A549 treated with Mapracorat at 1 μM for 4 hours (cell line): ENCODE results near the gene CATSPER1. TPM values are rescaled to one million over a fixed set of nuclear protein-coding genes. Genes with fewer than 3 reads are reported as not detected.

ENCODE experiments used
- total RNA-seq: library from RNA; stranded (reverse); fragments of 200-300 nt; extraction: Qiagen RNA extraction; gene quantifications from 5 replicates; pipeline ENCODE4 v1.2.3, GENCODE V29; 2022

CATSPER1 gene
- 1.2 to 2.2 TPM (median 1.7 TPM) in 5 replicates for total RNA-seq

GRCh38 chr11:66026017-66026529, at the start of gene CATSPER1:
CATSPER1 (minus strand) TSS chr11:66026479; CDS start chr11:66026379, 100 bp downstream.

DNA sequence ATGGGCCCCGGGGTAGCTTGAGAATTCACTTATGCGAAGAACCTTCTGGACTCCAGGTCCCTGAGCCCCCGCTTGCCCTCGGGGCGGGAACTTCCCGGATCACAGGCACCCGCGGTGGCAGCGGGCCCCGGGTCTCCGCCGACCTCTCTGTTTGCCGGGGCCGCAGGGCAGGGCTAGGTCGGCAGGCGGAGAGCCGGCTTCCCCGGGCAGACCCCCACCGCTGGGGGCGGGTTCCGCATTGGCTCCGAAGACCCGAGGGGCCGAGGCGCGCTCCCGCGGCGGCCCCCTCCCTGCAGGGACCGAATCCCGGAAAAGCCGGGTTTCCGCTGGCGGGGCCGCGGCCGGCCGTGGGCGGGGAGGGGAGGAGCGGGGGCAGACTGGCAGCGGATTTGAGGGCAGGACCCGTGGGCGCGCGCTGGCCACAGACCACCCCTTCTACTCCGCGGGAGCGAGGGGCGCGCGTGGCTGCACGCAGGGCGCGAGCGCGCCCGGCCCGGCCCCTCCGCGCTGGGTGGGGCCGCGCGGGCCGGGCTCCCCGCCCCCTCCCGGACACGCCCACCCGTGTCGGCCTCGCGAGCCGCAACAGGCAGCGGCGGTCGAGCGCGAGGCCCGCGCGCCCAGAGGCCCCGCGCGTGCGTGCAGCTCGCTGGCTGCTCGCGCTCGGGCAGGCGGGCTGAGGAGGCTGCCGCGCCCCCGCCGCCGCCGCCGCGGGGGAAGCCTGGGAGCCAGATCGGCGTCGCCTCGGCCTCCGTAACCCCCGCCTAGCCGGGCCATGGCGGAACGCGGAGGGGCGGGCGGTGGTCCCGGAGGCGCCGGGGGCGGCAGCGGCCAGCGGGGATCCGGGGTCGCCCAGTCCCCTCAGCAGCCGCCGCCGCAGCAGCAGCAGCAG, 43.7 kb upstream of the CATSPER1 start, which contains the start of gene PACS1:
TSS of gene PACS1 (plus strand) at position 558 of the 889 bp plus-strand sequence. CDS start at position 773, 215 bp downstream.

DNA sequence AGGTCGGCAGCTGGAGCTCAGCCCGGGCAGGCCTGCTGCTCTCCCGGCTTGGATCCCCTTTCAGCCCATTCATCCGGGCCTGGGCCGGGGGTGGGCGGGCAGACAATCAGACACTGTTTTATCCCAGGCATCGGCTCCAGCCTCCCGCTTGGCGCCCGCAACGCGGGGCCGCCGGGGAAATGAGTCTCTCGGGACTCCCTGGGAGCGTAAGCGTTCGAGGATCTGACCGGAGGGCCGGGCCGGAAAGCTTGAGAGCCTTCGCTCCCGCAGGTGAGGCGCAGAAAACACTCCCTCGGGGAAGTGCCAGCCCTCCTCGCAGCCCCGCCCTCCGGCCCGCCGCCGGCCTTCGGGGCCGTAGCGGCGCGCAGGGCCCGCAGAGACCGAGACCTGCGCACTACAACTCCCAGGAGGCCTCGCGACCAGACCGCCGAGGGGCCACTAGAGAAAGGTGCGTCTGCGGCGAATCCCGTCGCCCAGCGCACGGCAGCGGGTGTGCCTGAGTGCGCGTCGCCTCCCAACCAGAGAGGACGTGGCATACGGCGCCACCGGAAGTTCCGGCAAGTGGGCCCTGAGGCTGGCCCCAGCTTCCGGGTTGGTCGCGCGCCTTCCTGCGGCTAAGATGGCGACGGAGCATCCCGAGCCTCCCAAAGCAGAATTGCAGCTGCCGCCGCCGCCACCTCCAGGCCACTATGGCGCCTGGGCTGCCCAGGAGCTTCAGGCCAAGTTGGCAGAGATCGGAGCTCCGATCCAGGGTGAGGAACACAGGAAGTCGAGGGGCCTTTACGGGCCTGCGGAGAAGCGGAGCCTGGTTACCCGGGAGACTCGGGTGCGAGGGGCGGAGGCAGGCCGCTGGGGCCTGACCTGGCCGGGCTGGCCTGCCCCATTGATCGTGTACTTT, 25.7 kb upstream of the CATSPER1 start, which contains the start of gene SF3B2:
TSS of gene SF3B2 (plus strand) at position 599 of the 898 bp plus-strand sequence. CDS start at position 620, 21 bp downstream.

DNA sequence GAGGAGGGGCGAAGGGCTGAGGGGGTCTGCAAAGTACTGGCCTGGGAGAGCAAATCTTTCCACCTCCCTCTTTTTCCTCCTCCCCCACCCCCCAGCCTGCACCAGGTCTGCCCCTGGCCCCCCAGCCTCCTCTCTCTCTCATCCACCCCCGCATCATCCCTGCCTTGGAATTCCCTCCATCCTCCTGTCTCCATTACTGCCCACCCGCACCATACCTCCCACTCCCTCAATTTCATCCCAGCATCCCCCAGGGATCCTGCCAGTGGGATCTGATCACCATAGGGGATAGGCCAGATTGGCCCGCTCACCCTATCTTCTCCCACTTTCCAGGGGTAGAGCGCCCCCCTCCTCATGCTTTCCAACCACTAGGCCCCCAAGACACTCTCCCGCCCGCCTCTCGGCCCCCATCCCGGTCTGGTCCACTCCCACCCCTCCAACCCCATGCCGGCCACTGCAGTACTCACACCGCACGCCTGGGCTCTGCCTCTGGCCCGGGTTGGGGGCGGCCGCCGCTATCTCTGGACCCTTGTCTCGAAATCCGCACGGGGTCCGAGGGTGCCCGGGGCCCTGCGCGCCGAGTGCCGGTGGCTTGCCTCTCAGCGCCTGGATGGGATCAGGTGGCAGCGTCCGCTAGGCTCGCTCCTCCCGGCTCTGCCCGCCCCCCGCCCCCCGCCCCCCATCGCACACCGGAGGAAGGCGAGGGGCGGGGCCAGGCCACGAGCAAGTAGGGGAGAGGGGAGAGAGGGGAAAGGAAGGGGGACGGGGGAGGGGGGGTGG, 22.5 kb upstream of the CATSPER1 start, which contains the start of gene GAL3ST3:
TSS of gene GAL3ST3 (minus strand) at position 615 of the 777 bp plus-strand sequence. CDS start 3,746 bp downstream, outside the sequence.

GRCh38 chr11:66011785-66012303, 14.4 kb downstream of the CATSPER1 start, which contains the start of gene CST6:
CST6 (plus strand) TSS chr11:66012008; CDS start chr11:66012045, 37 bp downstream.

DNA sequence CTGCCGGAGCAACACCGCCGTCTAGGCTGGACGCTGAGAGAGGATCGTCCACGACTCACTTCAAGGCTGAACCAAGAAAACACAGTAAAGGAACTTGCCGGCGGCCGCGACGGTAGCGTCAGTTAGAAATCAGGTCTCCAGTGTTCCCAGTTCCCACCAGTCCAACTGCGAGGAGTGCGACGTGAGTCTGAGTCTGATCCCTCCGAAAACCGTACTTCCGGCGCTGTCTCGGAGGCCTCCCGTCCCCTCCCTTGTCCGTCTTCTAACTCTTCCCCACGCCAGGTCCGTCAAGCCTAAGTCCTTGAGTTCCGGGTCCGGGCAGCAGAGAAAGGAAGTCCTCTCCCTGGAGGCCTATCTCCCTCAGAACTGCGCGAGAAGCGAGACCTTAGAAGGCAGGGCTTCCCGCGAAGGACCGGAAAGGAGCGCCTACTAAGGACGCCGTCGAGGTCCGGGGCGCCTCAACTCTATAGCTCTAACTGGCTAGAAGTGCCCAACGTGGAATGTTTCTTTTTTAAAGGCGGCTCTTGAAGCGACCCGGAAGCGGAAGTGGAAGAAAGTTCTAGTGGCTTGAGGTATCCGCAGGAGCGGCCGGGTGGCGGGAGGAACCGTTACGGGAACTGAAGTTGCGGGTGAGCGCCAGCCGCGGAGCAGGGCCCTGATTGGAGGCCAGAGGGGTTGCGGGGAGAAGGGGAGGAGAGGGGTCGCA, 24.2 kb downstream of the CATSPER1 start, which contains the start of the genes BANF1 and EIF1AD:
TSS of gene BANF1 (plus strand) at position 562 of the 706 bp plus-strand sequence. CDS start 748 bp downstream, outside the sequence.
TSS of gene EIF1AD (minus strand) at position 216 of the 706 bp plus-strand sequence. CDS start 1,768 bp downstream, outside the sequence.

Other genes starting within 250 kb of the CATSPER1 start
- 7.6 to 12.1 TPM (median 12.1 TPM) in 5 replicates for gene AP5B1, start 245.5 kb downstream of the CATSPER1 start, total RNA-seq
- gene OVOL1, start 239.4 kb downstream of the CATSPER1 start, total RNA-seq: 0.07 to 0.08 TPM in 2 of 5 replicates, not detected in the others
- gene SNX32, start 192.5 kb downstream of the CATSPER1 start, total RNA-seq: 0.09 TPM in 1 of 5 replicates, not detected in the others
- 2,078 to 2,355 TPM (median 2,242 TPM) in 5 replicates for gene CFL1, start 168.3 kb downstream of the CATSPER1 start, total RNA-seq
- 26.7 to 36.3 TPM (median 33.7 TPM) in 5 replicates for gene MUS81, start 166.0 kb downstream of the CATSPER1 start, total RNA-seq
- 0.52 to 1.2 TPM (median 0.99 TPM) in 5 replicates for gene EFEMP2, start 153.7 kb downstream of the CATSPER1 start, total RNA-seq
- 0.11 TPM in 1 of 5 replicates, not detected in the others for gene CTSW, start 146.6 kb downstream of the CATSPER1 start, total RNA-seq
- gene FIBP, start 138.0 kb downstream of the CATSPER1 start, total RNA-seq: 73.6 to 86.8 TPM (median 84.7 TPM) in 5 replicates
- gene CCDC85B, start 135.8 kb downstream of the CATSPER1 start, total RNA-seq: 22.2 to 49.0 TPM (median 44.4 TPM) in 5 replicates
- gene FOSL1, start 126.1 kb downstream of the CATSPER1 start, total RNA-seq: 122 to 190 TPM (median 138 TPM) in 5 replicates
- gene C11orf68, start 107.4 kb downstream of the CATSPER1 start, total RNA-seq: 32.8 to 52.7 TPM (median 45.5 TPM) in 5 replicates
- 171 to 273 TPM (median 214 TPM) in 5 replicates for gene DRAP1, start 107.1 kb downstream of the CATSPER1 start, total RNA-seq
- gene TSGA10IP, start 81.0 kb downstream of the CATSPER1 start, total RNA-seq: not detected in 5 replicates
- 46.4 to 64.2 TPM (median 56.3 TPM) in 5 replicates for gene SART1, start 64.7 kb downstream of the CATSPER1 start, total RNA-seq
- gene EIF1AD, start 24.3 kb downstream of the CATSPER1 start, total RNA-seq: 38.1 to 40.8 TPM (median 39.6 TPM) in 5 replicates
- 377 to 509 TPM (median 484 TPM) in 5 replicates for gene BANF1, start 24.0 kb downstream of the CATSPER1 start, total RNA-seq
- not detected in 5 replicates for gene CST6, start 14.5 kb downstream of the CATSPER1 start, total RNA-seq
- gene GAL3ST3, start 22.7 kb upstream of the CATSPER1 start, total RNA-seq: not detected in 5 replicates
- 169 to 179 TPM (median 172 TPM) in 5 replicates for gene SF3B2, start 25.9 kb upstream of the CATSPER1 start, total RNA-seq
- gene PACS1, start 43.8 kb upstream of the CATSPER1 start, total RNA-seq: 58.3 to 88.8 TPM (median 77.4 TPM) in 5 replicates
- gene KLC2, start 231.2 kb upstream of the CATSPER1 start, total RNA-seq: 35.5 to 49.9 TPM (median 45.3 TPM) in 5 replicates
- gene RAB1B, start 242.2 kb upstream of the CATSPER1 start, total RNA-seq: 128 to 156 TPM (median 142 TPM) in 5 replicates